DMS153 treated with DMSO at 0.1 percent for 48 hours (cell line): ENCODE data around the gene EFEMP2.

Experiments used
- DNase-seq: peaks from one replicate; lab custom pipeline; 2025; ENCODE audit not compliant: unreplicated experiment; lab: John Stamatoyannopoulos, UW

The EFEMP2 gene

GRCh38 chr11:65866509-65867283 is 5.9 kb downstream of the EFEMP2 start:
- no peak for DNase-seq

GRCh38 chr11:65865550-65866172 is 6.9 kb downstream of the EFEMP2 start:
- DNase-seq, result no peak

GRCh38 chr11:65864706-65865471 is 7.7 kb downstream of the EFEMP2 start:
- DNase-seq, result no peak

- no peak for DNase-seq
These were observed 8.5 kb downstream of the EFEMP2 start for GRCh38 chr11:65863889-65864705.

- no peak for DNase-seq
These were observed 9.4 kb downstream of the EFEMP2 start for GRCh38 chr11:65862941-65863888.

- DNase-seq, result no peak
These were observed 10.3 kb downstream of the EFEMP2 start for GRCh38 chr11:65862191-65862735.

- DNase-seq, result no peak
These were observed 10.9 kb downstream of the EFEMP2 start for GRCh38 chr11:65861533-65862183.

GRCh38 chr11:65861165-65861505 is 11.5 kb downstream of the EFEMP2 start:
- no peak for DNase-seq

- DNase-seq, result peak; percentile 87
These were observed 12.1 kb downstream of the EFEMP2 start, which contains the start of gene MUS81 for GRCh38 chr11:65860278-65861164. MUS81 (plus strand) TSS chr11:65860433; CDS start chr11:65860754, 321 bp downstream.

- peak; percentile 55 for DNase-seq
These were observed 12.8 kb downstream of the EFEMP2 start for GRCh38 chr11:65859812-65860277.

GRCh38 chr11:65859095-65859811 is 13.3 kb downstream of the EFEMP2 start:
- peak; percentile 87 for DNase-seq

GRCh38 chr11:65858681-65859087 is 13.9 kb downstream of the EFEMP2 start:
- DNase-seq, result no peak

GRCh38 chr11:65857853-65858680 is 14.5 kb downstream of the EFEMP2 start, which contains the start of gene CFL1:
CFL1 (minus strand) TSS chr11:65858180; CDS start chr11:65858099, 81 bp downstream.
- DNase-seq, result peak; percentile 97

GRCh38 chr11:65857500-65857852 is 15.1 kb downstream of the EFEMP2 start:
- DNase-seq, result no peak

- peak; percentile 22 for DNase-seq
These were observed 15.7 kb downstream of the EFEMP2 start for GRCh38 chr11:65856689-65857499.
